PFSK-1 (cell line): ENCODE measurements around the gene ZNF184.

ENCODE experiments used
- FOXP2 ChIP-seq: optimal IDR thresholded peaks from 2 replicates; pipeline ENCODE3; 2011; ENCODE audit warnings: borderline replicate concordance, control low read depth, inconsistent platforms; ENCODE audit not compliant: insufficient read depth; ENCODE audit errors: extremely low read length, extremely low read depth
- POLR2AphosphoS5 ChIP-seq: IDR thresholded peaks from 2 replicates; pipeline ENCODE4 v1.6.1; 2012; ENCODE audit warnings: low read depth, mild to moderate bottlenecking, control low read depth, low read length, moderate library complexity
- REST ChIP-seq, 2 experiments: IDR thresholded peaks; 2 replicates each; pipeline versions ENCODE4 v1.6.1 to v1.8.0; 2011 to 2012; ENCODE audit warnings: low read depth in 2 of 2, low read length in 2 of 2, control low read depth in 1 of 2, inconsistent platforms in 1 of 2, mild to moderate bottlenecking in 1 of 2, moderate library complexity in 1 of 2; ENCODE audit not compliant: insufficient read depth in 1 of 2
- SIN3A ChIP-seq: IDR thresholded peaks from 2 replicates; pipeline ENCODE4 v1.6.1; 2012; ENCODE audit warnings: mild to moderate bottlenecking, low read length, moderate library complexity, borderline replicate concordance; ENCODE audit not compliant: insufficient read depth
- TAF1 ChIP-seq: IDR thresholded peaks from 2 replicates; pipeline ENCODE4 v1.6.1; 2012; ENCODE audit warnings: low read length, control low read depth, borderline replicate concordance; ENCODE audit not compliant: insufficient read depth

Gene ZNF184

GRCh38 chr6:27414300-27414699 is 58.6 kb downstream of the ZNF184 start:
- TF ChIP-seq SIN3A = no peak
- TF ChIP-seq FOXP2 = no peak
- TF ChIP-seq TAF1 = no peak
- no peak for TF ChIP-seq REST (IDR thresholded peaks at IDR 0.05; ENCODE audit: insufficient read depth in 1 of 2, low read depth in 2 of 2, low read length in 2 of 2)
- TF ChIP-seq POLR2AphosphoS5 = no peak

GRCh38 chr6:27407153-27407814 is 65.6 kb downstream of the ZNF184 start:
- TF ChIP-seq REST (IDR thresholded peaks at IDR 0.05; ENCODE audit: insufficient read depth in 1 of 2, low read depth in 2 of 2, low read length in 2 of 2) = no peak
- TF ChIP-seq POLR2AphosphoS5 = no peak
- TF ChIP-seq FOXP2 = no peak
- no peak for TF ChIP-seq SIN3A
- TF ChIP-seq TAF1 = no peak

GRCh38 chr6:27406085-27406484 is 66.8 kb downstream of the ZNF184 start:
- no peak for TF ChIP-seq TAF1
- no peak for TF ChIP-seq POLR2AphosphoS5
- no peak for TF ChIP-seq REST (IDR thresholded peaks at IDR 0.05; ENCODE audit: insufficient read depth in 1 of 2, low read depth in 2 of 2, low read length in 2 of 2)
- TF ChIP-seq FOXP2 = no peak
- no peak for TF ChIP-seq SIN3A

DNA sequence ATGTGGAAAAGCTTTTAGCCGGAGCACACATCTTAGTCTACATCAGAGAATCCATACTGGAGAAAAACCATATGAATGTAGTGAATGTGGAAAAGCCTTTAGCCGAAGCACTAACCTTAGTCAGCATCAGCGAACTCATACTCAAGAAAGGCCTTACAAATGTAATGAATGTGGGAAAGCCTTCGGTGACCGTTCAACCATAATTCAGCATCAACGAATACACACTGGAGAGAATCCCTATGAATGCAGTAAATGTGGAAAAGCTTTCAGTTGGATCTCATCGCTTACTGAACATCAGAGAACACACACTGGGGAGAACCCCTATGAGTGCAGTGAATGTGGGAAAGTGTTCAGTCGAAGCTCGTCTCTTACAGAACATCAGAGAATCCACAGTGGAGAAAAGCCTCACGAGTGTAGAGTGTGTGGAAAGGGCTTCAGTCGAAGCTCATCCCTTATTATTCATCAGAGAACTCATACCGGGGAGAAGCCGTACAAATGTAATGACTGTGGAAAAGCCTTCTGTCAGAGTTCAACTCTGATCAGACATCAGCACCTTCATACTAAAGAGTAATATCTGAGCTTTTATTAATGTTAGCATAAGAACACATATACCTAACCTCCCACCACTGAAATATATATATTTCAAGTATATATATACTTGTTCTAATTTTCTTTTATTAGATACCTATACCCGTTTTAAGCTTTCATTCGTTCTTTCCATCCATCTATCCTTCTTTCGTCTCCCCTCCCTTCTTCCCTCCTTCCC is 71.8 kb downstream of the ZNF184 start:
- no peak for TF ChIP-seq SIN3A
- TF ChIP-seq REST (IDR thresholded peaks at IDR 0.05; ENCODE audit: insufficient read depth in 1 of 2, low read depth in 2 of 2, low read length in 2 of 2) = no peak
- no peak for TF ChIP-seq TAF1
- TF ChIP-seq POLR2AphosphoS5 = no peak
- TF ChIP-seq FOXP2 = no peak
